H1 (cell line): Measurements from ENCODE around the gene RAB7B. TPM values are rescaled to one million over a fixed set of nuclear protein-coding genes. Genes with fewer than 3 reads are reported as not detected.

Experiments
- CTBP2 ChIP-seq: IDR thresholded peaks from 2 replicates; pipeline ENCODE4 v1.7.0; 2011; ENCODE audit warnings: borderline replicate concordance, mild to moderate bottlenecking, moderate library complexity, mixed read lengths, low read length; ENCODE audit not compliant: insufficient read depth, insufficient read length
- GABPA ChIP-seq: IDR thresholded peaks from 2 replicates; pipeline ENCODE4 v1.6.1; 2011; ENCODE audit warnings: mild to moderate bottlenecking, low read length, moderate library complexity, borderline replicate concordance; ENCODE audit not compliant: insufficient read depth
- PHF8 ChIP-seq: fragments of 200-600 bp; sonication (generic); conservative IDR thresholded peaks from 2 replicates; pipeline ENCODE4 v1.7.1; 2012; ENCODE audit warnings: low read depth, mild to moderate bottlenecking, inconsistent platforms, low read length, moderate library complexity
- TBP ChIP-seq: IDR thresholded peaks from 2 replicates; pipeline ENCODE4 v1.6.1; 2011; ENCODE audit warnings: low read depth, low read length, improper control_type of control experiment
- polyA plus RNA-seq, 7 experiments: library from polyadenylated mRNA; depleted of rRNA in 3 of 7; stranded (reverse) in 5 of 7; unstranded in 2 of 7; fragments of >200 nt in 5 of 7; fragments of 200-250 nt in 2 of 7; gene quantifications; 1 replicate in 5 of 7; 2 replicates in 1 of 7; 4 replicates in 1 of 7; pipeline versions ENCODE4 v1.2.1 to v1.2.3, GENCODE V29; 2011 to 2013; ENCODE audit warnings: missing spikeins in 2 of 7, mixed read lengths in 2 of 7
- total RNA-seq: library from RNA; stranded (reverse); fragmentation: NEBNext Ultra II Directional; extraction: Animal tissue kit (Norgen Biotek cat#: 25700); gene quantifications from 2 replicates; pipeline ENCODE4 v1.2.1, GENCODE V29; 2021

RAB7B gene
- total and polyA plus RNA-seq, 2 of the 8 experiments (the other 6 are each of a cell fraction or from before 2014, with no cell fraction given), result 0.05 TPM; not detected in 1

- no peak for TF ChIP-seq GABPA
- TF ChIP-seq TBP, result no peak
- no peak for TF ChIP-seq PHF8
- TF ChIP-seq CTBP2, result no peak
Observed at GRCh38 chr1:206037581-206037980, 34.4 kb upstream of the RAB7B start (continued).
